Breast epithelium (tissue), 3 donors: ENCODE measurements around the gene GRIP2.

Experiments used
- CTCF ChIP-seq, 3 donors: fragments of 450-650 bp; IDR thresholded peaks; one replicate each; pipeline ENCODE4 v1.5.1; 2016 to 2017; ENCODE audit warnings: antibody characterized with exemption in 3 of 3, mild to moderate bottlenecking in 3 of 3, moderate library complexity in 3 of 3
- POLR2A ChIP-seq: fragments of 450-650 bp; IDR thresholded peaks from one replicate; pipeline ENCODE4 v1.6.1; 2016; ENCODE audit warnings: antibody characterized with exemption, mild to moderate bottlenecking, moderate library complexity
- POLR2AphosphoS5 ChIP-seq, 3 donors: sonication (generic); formaldehyde crosslinking; IDR thresholded peaks; one replicate each; pipeline ENCODE4 v1.6.1; 2017; ENCODE audit warnings: antibody characterized with exemption in 3 of 3

GRCh38 chr3:14502472-14502871 is 37.7 kb downstream of the GRIP2 start:
- TF ChIP-seq CTCF (IDR thresholded peaks at IDR 0.05) = no peak
- no peak for TF ChIP-seq POLR2A
- TF ChIP-seq POLR2AphosphoS5 (IDR thresholded peaks at IDR 0.05) = no peak
